ENCODE data around the gene ATP1B1. TPM values are rescaled to one million over a fixed set of nuclear protein-coding genes. Genes with fewer than 3 reads are reported as not detected.

ATP1B1 gene
- total and polyA plus RNA-seq, 2 of the 13 experiments (the other 11 are each of a cell fraction or from before 2014, with no cell fraction given), result 134 to 135 TPM

DNA sequence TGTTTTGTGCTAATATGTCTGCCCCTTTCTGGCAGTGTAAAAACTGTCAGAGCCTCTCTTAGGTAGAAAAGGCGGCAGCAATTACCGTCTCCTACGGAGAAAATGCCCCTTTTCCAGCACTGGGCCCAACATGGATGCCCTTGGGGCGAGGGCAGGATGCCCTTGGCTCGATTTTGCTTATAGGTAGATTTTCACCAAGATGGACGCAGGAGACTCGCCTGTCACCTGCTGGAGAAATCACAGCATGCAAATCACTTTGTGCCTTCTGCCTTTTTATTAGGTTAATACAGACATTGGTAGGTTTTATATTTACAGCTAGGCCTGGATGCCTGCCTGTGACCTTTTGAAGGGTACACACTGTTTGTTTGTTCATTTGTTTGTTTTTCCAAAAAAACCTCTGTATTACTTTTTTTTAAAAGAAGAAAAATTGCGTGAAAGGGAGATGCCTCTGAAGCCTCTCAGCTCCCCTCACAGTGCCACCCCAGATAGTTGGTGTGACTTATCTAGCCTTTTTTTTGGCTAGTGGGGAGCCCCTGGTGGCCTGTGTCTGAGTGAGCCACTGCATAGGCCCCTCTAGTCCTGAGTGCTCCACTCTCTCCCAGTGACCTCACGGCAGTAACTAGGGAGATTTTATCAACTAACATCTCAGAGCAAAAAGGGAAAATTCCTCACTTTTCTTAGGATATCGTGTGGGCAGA, 2.5 kb downstream of the ATP1B1 start (continued):
- TF ChIP-seq, protein P1, sequence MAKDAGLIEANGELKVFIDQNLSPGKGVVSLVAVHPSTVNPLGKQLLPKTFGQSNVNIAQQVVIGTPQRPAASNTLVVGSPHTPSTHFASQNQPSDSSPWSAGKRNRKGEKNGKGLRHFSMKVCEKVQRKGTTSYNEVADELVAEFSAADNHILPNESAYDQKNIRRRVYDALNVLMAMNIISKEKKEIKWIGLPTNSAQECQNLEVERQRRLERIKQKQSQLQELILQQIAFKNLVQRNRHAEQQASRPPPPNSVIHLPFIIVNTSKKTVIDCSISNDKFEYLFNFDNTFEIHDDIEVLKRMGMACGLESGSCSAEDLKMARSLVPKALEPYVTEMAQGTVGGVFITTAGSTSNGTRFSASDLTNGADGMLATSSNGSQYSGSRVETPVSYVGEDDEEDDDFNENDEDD (CRISPR knock-in tag; IDR thresholded peaks at IDR 0.05; ENCODE audit: borderline replicate concordance), result no peak
- TF ChIP-seq SPEN (CRISPR knock-in tag; IDR thresholded peaks at IDR 0.05; ENCODE audit: low read depth), result peak; percentile 37
- TF ChIP-seq IKZF4 (CRISPR knock-in tag; IDR thresholded peaks at IDR 0.05; ENCODE audit: borderline replicate concordance, low read depth, not compliant biosample characterization), result no peak
- peak; percentile 17; the same call in 1 of the 2 replicates for TF ChIP-seq RCOR2 (CRISPR knock-in tag; IDR thresholded peaks at IDR 0.05)
- peak; percentile 62; the same call in 1 of the 2 replicates for TF ChIP-seq ZFY (CRISPR knock-in tag; IDR thresholded peaks at IDR 0.05)
- no peak for TF ChIP-seq ZNF10 (CRISPR knock-in tag; IDR thresholded peaks at IDR 0.05; ENCODE audit: borderline replicate concordance, low read depth)
- TF ChIP-seq ZNF253 (CRISPR knock-in tag; IDR thresholded peaks at IDR 0.05; ENCODE audit: borderline replicate concordance), result no peak
- TF ChIP-seq ATF7-NPFF (CRISPR knock-in tag; IDR thresholded peaks at IDR 0.05; ENCODE audit: low read depth), result no peak
- TF ChIP-seq ZNF660 (CRISPR knock-in tag; IDR thresholded peaks at IDR 0.05; ENCODE audit: borderline replicate concordance, low read depth), result no peak
- no peak for TF ChIP-seq MEIS1 (CRISPR knock-in tag; IDR thresholded peaks at IDR 0.05; ENCODE audit: borderline replicate concordance)
- TF ChIP-seq, protein P2, sequence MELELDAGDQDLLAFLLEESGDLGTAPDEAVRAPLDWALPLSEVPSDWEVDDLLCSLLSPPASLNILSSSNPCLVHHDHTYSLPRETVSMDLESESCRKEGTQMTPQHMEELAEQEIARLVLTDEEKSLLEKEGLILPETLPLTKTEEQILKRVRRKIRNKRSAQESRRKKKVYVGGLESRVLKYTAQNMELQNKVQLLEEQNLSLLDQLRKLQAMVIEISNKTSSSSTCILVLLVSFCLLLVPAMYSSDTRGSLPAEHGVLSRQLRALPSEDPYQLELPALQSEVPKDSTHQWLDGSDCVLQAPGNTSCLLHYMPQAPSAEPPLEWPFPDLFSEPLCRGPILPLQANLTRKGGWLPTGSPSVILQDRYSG (CRISPR knock-in tag; IDR thresholded peaks at IDR 0.05), result 0 out of 2 replicates have a peak, but pooled peaks have one; percentile 37
- TF ChIP-seq, protein P3, sequence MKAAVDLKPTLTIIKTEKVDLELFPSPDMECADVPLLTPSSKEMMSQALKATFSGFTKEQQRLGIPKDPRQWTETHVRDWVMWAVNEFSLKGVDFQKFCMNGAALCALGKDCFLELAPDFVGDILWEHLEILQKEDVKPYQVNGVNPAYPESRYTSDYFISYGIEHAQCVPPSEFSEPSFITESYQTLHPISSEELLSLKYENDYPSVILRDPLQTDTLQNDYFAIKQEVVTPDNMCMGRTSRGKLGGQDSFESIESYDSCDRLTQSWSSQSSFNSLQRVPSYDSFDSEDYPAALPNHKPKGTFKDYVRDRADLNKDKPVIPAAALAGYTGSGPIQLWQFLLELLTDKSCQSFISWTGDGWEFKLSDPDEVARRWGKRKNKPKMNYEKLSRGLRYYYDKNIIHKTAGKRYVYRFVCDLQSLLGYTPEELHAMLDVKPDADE (CRISPR knock-in tag; IDR thresholded peaks at IDR 0.05), result no peak
- TF ChIP-seq, protein P4, sequence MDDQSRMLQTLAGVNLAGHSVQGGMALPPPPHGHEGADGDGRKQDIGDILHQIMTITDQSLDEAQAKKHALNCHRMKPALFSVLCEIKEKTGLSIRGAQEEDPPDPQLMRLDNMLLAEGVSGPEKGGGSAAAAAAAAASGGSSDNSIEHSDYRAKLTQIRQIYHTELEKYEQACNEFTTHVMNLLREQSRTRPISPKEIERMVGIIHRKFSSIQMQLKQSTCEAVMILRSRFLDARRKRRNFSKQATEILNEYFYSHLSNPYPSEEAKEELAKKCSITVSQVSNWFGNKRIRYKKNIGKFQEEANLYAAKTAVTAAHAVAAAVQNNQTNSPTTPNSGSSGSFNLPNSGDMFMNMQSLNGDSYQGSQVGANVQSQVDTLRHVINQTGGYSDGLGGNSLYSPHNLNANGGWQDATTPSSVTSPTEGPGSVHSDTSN (CRISPR knock-in tag; IDR thresholded peaks at IDR 0.05; ENCODE audit: borderline replicate concordance), result no peak
- TF ChIP-seq ATAD3A (CRISPR knock-in tag; IDR thresholded peaks at IDR 0.05), result no peak
- TF ChIP-seq FOXK2 (IDR thresholded peaks at IDR 0.05), result no peak
- TF ChIP-seq KLF15 (CRISPR knock-in tag; IDR thresholded peaks at IDR 0.05; ENCODE audit: borderline replicate concordance), result no peak
- TF ChIP-seq TCF7L2 (IDR thresholded peaks at IDR 0.05; ENCODE audit: low read depth, low read length), result no peak
- peak; percentile 41; the same call in 1 of the 2 replicates for TF ChIP-seq GFI1 (CRISPR knock-in tag; IDR thresholded peaks at IDR 0.05; ENCODE audit: borderline replicate concordance)
- TF ChIP-seq, protein P5, sequence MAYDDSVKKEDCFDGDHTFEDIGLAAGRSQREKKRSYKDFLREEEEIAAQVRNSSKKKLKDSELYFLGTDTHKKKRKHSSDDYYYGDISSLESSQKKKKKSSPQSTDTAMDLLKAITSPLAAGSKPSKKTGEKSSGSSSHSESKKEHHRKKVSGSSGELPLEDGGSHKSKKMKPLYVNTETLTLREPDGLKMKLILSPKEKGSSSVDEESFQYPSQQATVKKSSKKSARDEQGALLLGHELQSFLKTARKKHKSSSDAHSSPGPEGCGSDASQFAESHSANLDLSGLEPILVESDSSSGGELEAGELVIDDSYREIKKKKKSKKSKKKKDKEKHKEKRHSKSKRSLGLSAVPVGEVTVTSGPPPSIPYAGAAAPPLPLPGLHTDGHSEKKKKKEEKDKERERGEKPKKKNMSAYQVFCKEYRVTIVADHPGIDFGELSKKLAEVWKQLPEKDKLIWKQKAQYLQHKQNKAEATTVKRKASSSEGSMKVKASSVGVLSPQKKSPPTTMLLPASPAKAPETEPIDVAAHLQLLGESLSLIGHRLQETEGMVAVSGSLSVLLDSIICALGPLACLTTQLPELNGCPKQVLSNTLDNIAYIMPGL (CRISPR knock-in tag; IDR thresholded peaks at IDR 0.05; ENCODE audit: borderline replicate concordance in 1 of 2, low read depth in 1 of 2), result peak in 1 of 2 experiments; percentile 66; a peak in 2 of 4 replicates
- TF ChIP-seq PHB2 (IDR thresholded peaks at IDR 0.05; ENCODE audit: partially characterized antibody), result no peak
- no peak for TF ChIP-seq ZBTB1 (CRISPR knock-in tag; IDR thresholded peaks at IDR 0.05; ENCODE audit: borderline replicate concordance)
- no peak for TF ChIP-seq SOX13 (IDR thresholded peaks at IDR 0.05)
- no peak for TF ChIP-seq SOX13 (CRISPR knock-in tag; conservative IDR thresholded peaks at IDR 0.05 in 1 of 2, IDR thresholded peaks at IDR 0.05 in 1 of 2)
